Neural cell (in vitro differentiated cells): ENCODE measurements around the gene KCTD14.

Experiments
- EP300 ChIP-seq: fragments of 450-650 bp; conservative IDR thresholded peaks from 2 replicates; pipeline ENCODE4 v1.6.1; 2014; ENCODE audit warnings: antibody characterized with exemption, mild to moderate bottlenecking, moderate library complexity; ENCODE audit not compliant: poor library complexity, severe bottlenecking
- EZH2 ChIP-seq: fragments of 200-600, 300-800 bp; shearing (Covaris generic), sonication (generic); IDR thresholded peaks from 2 replicates; pipeline ENCODE4 v1.6.1; 2014; ENCODE audit warnings: antibody characterized with exemption, low read length, borderline replicate concordance, mild to moderate bottlenecking; ENCODE audit not compliant: insufficient read depth, poor library complexity, severe bottlenecking
- POLR2AphosphoS5 ChIP-seq: IDR thresholded peaks from 2 replicates; pipeline ENCODE4 v1.6.1; 2012
- RAD21 ChIP-seq: fragments of 450-650 bp; conservative IDR thresholded peaks from 2 replicates; pipeline ENCODE4 v1.6.1; 2014; ENCODE audit warnings: antibody characterized with exemption, mild to moderate bottlenecking, moderate library complexity
- SMC3 ChIP-seq: fragments of 450-650 bp; conservative IDR thresholded peaks from 2 replicates; pipeline ENCODE4 v1.6.1; 2014; ENCODE audit warnings: antibody characterized with exemption, mild to moderate bottlenecking, moderate library complexity; ENCODE audit not compliant: poor library complexity
- TF ChIP-seq, protein P1 (sequence below): IDR thresholded peaks from 2 replicates; pipeline ENCODE4 v1.6.1; 2012; ENCODE audit warnings: borderline replicate concordance
- TF ChIP-seq, protein P2 (sequence below): fragments of 450-650 bp; IDR thresholded peaks from 2 replicates; pipeline ENCODE4 v1.5.1; 2014; ENCODE audit warnings: antibody characterized with exemption, mild to moderate bottlenecking, moderate library complexity; ENCODE audit not compliant: poor library complexity, severe bottlenecking

DNA sequence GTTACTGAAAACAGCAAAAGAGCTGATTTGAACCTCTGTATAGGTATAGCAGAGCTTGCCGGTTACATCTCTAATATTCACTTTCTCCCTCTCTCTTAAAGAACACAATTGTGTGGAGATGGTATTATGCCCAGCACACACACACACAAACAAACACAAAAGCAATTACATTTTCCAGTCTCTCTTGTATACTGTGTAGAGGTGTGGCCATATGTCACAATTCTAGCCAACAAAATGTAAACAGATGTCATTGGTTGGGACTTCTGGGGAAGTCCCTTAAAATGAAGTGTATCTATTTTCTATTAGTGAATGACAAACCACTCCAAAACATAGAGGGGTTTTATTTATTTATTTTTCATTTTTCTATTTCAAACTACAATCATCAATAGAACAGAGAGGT is 12.8 kb downstream of the KCTD14 start:
- no peak for TF ChIP-seq EP300
- no peak for TF ChIP-seq SMC3
- TF ChIP-seq, protein P1, sequence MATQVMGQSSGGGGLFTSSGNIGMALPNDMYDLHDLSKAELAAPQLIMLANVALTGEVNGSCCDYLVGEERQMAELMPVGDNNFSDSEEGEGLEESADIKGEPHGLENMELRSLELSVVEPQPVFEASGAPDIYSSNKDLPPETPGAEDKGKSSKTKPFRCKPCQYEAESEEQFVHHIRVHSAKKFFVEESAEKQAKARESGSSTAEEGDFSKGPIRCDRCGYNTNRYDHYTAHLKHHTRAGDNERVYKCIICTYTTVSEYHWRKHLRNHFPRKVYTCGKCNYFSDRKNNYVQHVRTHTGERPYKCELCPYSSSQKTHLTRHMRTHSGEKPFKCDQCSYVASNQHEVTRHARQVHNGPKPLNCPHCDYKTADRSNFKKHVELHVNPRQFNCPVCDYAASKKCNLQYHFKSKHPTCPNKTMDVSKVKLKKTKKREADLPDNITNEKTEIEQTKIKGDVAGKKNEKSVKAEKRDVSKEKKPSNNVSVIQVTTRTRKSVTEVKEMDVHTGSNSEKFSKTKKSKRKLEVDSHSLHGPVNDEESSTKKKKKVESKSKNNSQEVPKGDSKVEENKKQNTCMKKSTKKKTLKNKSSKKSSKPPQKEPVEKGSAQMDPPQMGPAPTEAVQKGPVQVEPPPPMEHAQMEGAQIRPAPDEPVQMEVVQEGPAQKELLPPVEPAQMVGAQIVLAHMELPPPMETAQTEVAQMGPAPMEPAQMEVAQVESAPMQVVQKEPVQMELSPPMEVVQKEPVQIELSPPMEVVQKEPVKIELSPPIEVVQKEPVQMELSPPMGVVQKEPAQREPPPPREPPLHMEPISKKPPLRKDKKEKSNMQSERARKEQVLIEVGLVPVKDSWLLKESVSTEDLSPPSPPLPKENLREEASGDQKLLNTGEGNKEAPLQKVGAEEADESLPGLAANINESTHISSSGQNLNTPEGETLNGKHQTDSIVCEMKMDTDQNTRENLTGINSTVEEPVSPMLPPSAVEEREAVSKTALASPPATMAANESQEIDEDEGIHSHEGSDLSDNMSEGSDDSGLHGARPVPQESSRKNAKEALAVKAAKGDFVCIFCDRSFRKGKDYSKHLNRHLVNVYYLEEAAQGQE, result no peak
- no peak for TF ChIP-seq EZH2
- TF ChIP-seq, protein P2, sequence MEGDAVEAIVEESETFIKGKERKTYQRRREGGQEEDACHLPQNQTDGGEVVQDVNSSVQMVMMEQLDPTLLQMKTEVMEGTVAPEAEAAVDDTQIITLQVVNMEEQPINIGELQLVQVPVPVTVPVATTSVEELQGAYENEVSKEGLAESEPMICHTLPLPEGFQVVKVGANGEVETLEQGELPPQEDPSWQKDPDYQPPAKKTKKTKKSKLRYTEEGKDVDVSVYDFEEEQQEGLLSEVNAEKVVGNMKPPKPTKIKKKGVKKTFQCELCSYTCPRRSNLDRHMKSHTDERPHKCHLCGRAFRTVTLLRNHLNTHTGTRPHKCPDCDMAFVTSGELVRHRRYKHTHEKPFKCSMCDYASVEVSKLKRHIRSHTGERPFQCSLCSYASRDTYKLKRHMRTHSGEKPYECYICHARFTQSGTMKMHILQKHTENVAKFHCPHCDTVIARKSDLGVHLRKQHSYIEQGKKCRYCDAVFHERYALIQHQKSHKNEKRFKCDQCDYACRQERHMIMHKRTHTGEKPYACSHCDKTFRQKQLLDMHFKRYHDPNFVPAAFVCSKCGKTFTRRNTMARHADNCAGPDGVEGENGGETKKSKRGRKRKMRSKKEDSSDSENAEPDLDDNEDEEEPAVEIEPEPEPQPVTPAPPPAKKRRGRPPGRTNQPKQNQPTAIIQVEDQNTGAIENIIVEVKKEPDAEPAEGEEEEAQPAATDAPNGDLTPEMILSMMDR, result no peak
- no peak for TF ChIP-seq RAD21
- TF ChIP-seq POLR2AphosphoS5, result no peak
